GM12872 (cell line): ENCODE results near the gene MAB21L4.

ENCODE experiments used
- CTCF ChIP-seq: IDR thresholded peaks from 3 replicates; pipeline ENCODE4 v1.5.1; 2011; ENCODE audit warnings: low read depth, mild to moderate bottlenecking, low read length, moderate library complexity; ENCODE audit not compliant: insufficient read depth

Gene MAB21L4

DNA sequence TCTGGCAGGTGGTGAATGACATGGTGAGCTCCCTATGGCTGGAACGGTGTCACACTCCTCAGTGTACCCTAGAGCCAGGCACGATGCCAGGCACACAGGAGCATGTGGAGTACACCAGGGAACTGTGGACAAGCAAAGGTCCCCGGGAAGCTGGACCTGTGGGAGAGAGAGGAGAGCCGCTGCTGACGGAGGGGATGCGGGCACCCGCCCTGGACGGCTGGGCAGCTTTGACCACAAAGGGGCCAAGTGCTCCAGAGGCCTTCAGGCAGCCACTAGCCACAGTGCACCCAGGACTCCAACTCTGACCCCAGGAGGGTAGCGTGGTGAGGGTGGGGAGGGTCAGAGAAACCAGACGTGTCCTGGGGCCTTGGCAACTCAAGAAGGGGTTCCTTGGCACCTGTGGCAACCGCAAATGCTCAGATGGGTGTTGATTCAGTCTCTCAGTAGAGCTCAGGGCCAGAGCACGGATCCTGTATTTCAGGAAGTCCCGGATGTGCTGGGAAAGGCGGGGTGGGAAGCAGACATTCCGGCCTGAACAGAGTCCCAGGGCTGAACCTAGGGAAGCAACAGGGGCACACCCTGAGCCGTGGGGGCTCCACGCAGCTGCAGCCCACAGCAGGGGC is 2.3 kb upstream of the MAB21L4 start:
- no peak for TF ChIP-seq CTCF

GRCh38 chr2:240896871-240897692 is 1.1 kb upstream of the MAB21L4 start:
- TF ChIP-seq CTCF = no peak

GRCh38 chr2:240896394-240896793 is 438 bp upstream of the MAB21L4 start:
- no peak for TF ChIP-seq CTCF

DNA sequence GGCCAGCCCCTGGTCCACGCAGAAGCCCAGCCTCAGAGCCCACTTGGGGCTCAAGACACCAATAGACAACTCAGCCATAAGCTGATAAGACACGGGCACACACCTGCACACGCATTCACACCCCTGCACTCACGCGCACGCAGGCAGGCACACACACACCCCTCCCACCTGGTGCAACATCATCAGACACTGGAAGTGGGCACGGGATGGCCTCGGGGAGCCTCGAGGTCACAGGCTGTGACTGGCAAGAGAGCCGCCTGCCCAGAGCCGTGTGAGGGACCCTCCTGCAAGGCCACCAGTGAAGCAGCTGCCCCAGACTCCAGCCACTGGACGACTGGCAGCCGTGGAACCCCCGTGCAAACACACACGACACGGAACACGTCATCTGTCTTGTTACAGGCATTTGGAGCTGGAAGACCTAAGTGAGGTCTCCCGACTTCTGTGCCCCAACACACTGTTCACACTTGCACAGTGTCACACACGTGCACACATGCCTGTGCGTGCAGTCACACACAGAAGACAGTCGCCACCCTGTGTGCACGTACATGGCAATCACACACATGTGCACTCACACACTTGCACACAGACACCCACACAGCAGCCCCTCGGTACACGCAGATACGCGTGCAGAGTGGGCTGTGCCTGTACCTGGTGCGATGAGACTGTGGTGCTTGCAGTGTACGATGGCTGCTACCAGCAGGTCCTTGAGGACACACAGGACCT is 959 bp downstream of the MAB21L4 start:
- no peak for TF ChIP-seq CTCF

DNA sequence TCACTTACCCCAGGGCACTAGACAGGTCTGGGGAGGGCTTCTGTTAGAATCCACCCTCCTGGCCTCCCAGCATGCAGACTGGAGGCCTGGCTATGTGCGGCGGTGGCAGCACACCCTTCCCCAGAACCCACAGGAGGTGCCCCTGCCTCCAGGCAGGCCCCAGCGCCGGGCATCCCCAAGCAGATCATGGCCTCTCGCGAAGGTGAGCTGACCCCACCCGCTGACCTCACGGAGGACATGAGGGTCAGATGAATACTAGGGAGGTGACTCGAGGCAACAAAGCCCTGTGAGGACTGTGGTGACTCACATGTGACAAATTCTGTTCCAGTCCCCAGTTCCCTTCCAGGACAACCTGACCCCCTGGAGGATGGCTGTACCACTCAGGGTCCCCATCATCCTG is 1.9 kb downstream of the MAB21L4 start:
- no peak for TF ChIP-seq CTCF

DNA sequence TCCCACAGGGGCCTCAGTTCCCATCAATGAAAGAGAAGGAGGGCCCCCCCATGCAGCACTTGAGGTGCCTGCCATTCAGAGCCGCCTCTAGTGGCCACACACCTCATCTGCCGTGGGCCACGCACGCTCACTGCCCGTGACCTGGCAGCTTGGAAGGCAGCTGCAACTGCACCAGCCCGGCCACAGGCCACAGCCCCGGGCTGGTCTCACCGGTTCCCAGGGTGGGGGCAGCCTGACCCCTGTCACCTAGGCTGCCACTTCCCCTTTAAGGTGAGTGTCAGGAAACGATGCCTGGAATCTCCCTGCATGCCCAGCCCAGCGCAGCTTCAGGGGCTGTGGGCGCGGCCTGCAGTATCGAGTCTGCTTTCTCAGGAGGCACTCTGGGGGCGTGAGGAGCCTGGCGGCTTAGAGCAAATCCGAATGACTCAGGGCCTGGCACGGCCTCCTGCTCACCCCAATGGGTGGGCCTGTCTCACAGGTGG is 2.6 kb downstream of the MAB21L4 start:
- no peak for TF ChIP-seq CTCF

GRCh38 chr2:240892925-240893324 is 3.0 kb downstream of the MAB21L4 start:
- TF ChIP-seq CTCF = no peak
